GM19193 (cell line): ENCODE results near the gene RNF11.

Experiments
- POLR2A ChIP-seq: IDR thresholded peaks from 4 replicates; pipeline ENCODE4 v1.6.1; 2011; ENCODE audit not compliant: insufficient read depth, insufficient read length; ENCODE audit errors: extremely low read depth

The RNF11 gene, protein sequence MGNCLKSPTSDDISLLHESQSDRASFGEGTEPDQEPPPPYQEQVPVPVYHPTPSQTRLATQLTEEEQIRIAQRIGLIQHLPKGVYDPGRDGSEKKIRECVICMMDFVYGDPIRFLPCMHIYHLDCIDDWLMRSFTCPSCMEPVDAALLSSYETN

GRCh38 chr1:51235673-51236530, at the start of gene RNF11:
TSS of gene RNF11 (plus strand) at chr1:51236273. CDS start at chr1:51236757, 484 bp downstream.
- TF ChIP-seq POLR2A, result peak; percentile 86

DNA sequence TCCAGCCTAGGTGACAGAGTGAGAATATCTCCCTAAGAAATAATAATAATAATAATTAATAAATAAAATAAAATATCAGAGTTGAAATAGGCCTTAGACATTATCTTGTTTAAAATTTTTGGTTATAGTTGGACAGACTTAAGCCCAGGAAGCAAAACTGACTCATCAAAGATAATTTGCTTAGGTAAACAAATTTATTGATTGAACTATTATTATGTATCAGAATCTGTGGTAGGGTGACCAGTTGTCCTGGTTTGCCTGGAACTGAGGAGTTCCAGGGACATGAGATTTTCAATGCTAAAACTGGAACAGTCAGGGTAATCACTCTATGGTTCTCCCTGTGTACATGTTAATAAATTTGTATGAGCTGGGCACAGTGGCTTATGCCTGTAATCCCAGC, 47.8 kb upstream of the RNF11 start:
- no peak for TF ChIP-seq POLR2A

- no peak for TF ChIP-seq POLR2A
These were observed 46.5 kb upstream of the RNF11 start for GRCh38 chr1:51189421-51190073.

DNA sequence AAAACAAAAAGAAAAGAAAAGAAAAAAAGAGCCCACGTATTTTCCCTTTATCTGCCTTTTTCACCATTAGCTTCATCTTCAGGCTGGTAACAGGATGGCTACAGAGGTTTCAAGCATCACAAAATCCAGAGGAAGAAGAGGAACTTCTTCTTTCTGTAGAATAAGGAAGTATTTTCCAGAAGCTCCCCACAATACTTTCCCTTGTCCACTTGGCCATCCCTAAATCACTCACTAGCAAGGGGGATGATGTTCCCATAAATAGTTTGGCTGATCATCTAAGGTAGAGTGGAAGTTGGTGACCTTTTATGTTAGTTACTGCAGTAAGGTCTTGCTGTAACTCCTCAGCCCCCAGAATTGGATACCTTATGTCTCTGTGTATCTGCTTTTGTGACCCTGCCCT, 45.1 kb upstream of the RNF11 start:
- TF ChIP-seq POLR2A, result no peak

GRCh38 chr1:51192213-51192843, 43.7 kb upstream of the RNF11 start:
- no peak for TF ChIP-seq POLR2A

- TF ChIP-seq POLR2A, result no peak
These were observed 42.5 kb upstream of the RNF11 start for GRCh38 chr1:51193564-51193963.

- TF ChIP-seq POLR2A, result no peak
These were observed 32.8 kb upstream of the RNF11 start for GRCh38 chr1:51203121-51203873.

GRCh38 chr1:51203874-51204245, 32.2 kb upstream of the RNF11 start:
- no peak for TF ChIP-seq POLR2A

- TF ChIP-seq POLR2A, result no peak
These were observed 26.0 kb upstream of the RNF11 start for GRCh38 chr1:51210055-51210454.

GRCh38 chr1:51210676-51211075, 25.4 kb upstream of the RNF11 start:
- no peak for TF ChIP-seq POLR2A

DNA sequence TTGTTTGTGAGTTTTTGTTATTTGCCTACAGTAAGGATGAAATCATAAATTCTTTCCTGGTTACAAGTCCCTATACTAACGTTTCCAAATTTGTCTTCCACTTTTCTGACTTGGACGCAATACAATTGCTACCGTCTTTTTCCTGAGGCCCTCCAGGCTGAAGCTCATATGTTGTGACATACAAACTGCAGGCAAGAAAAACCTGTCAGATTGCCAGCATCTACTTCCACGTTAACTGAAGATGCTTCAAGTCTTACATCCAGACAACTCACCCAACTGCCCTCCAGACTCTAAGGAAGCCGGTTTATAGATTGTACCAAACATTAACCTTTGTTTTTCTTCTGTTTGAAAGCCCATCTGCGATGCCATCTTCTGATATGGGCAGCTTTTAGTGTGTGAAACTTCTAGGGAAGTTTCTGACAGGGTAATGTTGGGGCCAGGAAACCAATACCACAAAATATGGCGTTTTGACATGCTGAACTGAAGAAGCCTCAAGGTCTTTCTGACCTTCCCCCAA, 21.4 kb upstream of the RNF11 start:
- no peak for TF ChIP-seq POLR2A

DNA sequence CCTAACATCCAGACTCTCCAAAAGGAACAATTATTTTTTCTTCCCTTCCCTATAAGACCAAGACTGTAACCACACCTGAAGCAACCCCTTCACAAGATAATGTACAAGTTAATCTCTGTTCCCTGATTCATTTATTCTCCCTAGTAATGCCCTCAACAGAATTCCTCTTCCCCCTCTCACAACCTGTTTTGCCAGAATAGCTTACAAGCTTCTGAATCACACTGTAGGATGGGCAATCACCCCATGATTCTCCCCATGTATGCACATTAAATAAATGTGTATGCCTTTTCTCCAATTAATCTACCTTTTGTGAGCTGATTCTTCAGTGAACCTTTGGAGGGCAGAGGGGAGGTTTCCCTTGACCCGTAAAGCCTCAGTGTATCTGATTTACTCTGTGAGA, 20.9 kb upstream of the RNF11 start:
- TF ChIP-seq POLR2A, result no peak

GRCh38 chr1:51216631-51217030, 19.4 kb upstream of the RNF11 start:
- no peak for TF ChIP-seq POLR2A

DNA sequence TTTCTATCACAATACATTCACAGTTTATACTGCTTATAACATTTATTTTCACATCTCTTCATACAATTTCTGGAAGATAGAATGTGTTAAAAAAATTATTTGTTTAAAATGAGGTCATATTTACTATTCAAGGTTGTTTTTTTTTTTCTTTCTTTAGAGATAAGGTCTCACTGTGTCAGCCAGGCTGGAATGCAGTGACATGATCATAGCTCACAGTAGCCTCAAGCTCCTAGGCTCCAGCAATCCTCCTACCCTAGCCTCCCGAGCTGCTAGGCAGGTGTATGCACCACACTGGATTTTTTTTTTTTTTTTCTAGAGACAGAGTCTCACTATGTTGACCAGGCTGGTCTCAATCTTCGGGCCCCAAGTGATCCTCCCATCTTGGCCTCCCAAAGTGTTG, 19.0 kb upstream of the RNF11 start:
- TF ChIP-seq POLR2A, result no peak

DNA sequence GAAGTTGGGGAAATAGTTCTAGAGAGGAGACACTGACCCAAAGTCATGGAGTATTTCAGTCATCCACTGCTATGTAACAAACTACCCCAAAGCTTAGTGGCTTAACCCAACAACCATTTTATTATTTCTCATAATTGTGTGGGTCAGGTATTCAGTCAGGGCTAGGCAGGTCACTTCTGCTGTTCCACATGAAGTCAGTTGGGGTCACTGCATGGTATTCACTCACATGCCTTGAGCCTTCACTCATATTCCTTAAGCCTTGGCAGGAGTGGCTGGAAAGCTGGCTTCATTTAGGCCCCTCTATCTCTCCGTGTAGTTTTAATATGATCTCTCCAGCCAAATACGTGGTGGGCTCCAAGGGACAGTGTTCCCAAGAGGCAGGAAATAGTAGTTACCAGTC, 17.5 kb upstream of the RNF11 start:
- no peak for TF ChIP-seq POLR2A

DNA sequence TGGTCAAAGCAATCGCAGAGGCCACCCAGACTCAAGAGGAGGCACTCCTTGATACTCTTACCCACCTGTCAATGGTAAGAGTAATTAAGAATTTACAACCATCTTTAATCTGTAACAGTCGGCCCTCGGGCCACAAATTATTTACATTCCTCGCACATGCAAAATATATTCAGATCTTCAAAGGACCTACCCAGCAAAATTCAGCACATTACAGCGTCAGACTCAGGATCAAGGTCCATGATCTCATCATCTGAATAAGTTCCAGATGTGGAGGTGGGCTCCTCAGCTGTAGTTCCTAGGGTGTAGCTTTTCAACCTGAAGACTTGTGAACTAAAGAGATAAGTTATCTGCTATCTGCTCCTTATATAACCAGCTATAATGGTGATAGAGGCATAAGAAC, 17.1 kb upstream of the RNF11 start:
- no peak for TF ChIP-seq POLR2A
